GM23248 (cell line): ENCODE results near the gene PROC. TPM values are rescaled to one million over a fixed set of nuclear protein-coding genes. Genes with fewer than 3 reads are reported as not detected.

ENCODE experiments used
- DNase-seq: peaks from one replicate; pipeline ENCODE4 v3.0.0-alpha.2; 2015
- H2AFZ ChIP-seq: fragments of 200-600 bp; sonication (generic); 2 replicates; pipeline ENCODE4 v1.6.1; 2016; ENCODE audit warnings: antibody characterized with exemption
- H3F3A ChIP-seq: fragments of 200-600 bp; sonication (generic); 2 replicates; pipeline ENCODE4 v1.6.1; 2016; ENCODE audit warnings: mild to moderate bottlenecking, antibody characterized with exemption, mixed run types; ENCODE audit not compliant: insufficient read depth
- H3K27ac ChIP-seq: fragments of 200-600 bp; sonication (generic); 2 replicates; pipeline ENCODE4 v1.5.1; 2016; ENCODE audit warnings: mild to moderate bottlenecking
- H3K27me3 ChIP-seq: fragments of 200-600 bp; sonication (generic); replicated peaks from 2 replicates; pipeline ENCODE4 v1.6.1; 2016; ENCODE audit warnings: mild to moderate bottlenecking; ENCODE audit not compliant: insufficient read depth
- H3K36me3 ChIP-seq: fragments of 200-600 bp; sonication (generic); 2 replicates; pipeline ENCODE4 v1.6.1; 2016; ENCODE audit warnings: low read depth, mild to moderate bottlenecking
- H3K4me1 ChIP-seq: fragments of 200-600 bp; sonication (generic); 2 replicates; pipeline ENCODE4 v1.6.1; 2016; ENCODE audit warnings: mild to moderate bottlenecking; ENCODE audit not compliant: insufficient read depth
- H3K4me2 ChIP-seq: fragments of 200-600 bp; sonication (generic); one replicate; pipeline ENCODE4 v1.6.1; 2016; ENCODE audit warnings: mild to moderate bottlenecking; ENCODE audit not compliant: unreplicated experiment
- H3K4me3 ChIP-seq: fragments of 200-600 bp; sonication (generic); 2 replicates; pipeline ENCODE4 v1.5.1; 2016; ENCODE audit warnings: mild to moderate bottlenecking
- H3K79me2 ChIP-seq: fragments of 200-600 bp; sonication (generic); 2 replicates; pipeline ENCODE4 v1.6.1; 2016; ENCODE audit warnings: mild to moderate bottlenecking; ENCODE audit not compliant: insufficient read depth
- H3K9ac ChIP-seq: fragments of 200-600 bp; sonication (generic); 2 replicates; pipeline ENCODE4 v1.6.1; 2016; ENCODE audit warnings: mild to moderate bottlenecking
- H3K9me2 ChIP-seq: fragments of 200-600 bp; sonication (generic); 2 replicates; pipeline ENCODE4 v1.6.1; 2016; ENCODE audit warnings: mixed run types, mild to moderate bottlenecking, moderate library complexity; ENCODE audit not compliant: insufficient read depth
- H3K9me3 ChIP-seq: fragments of 200-600 bp; sonication (generic); one replicate; pipeline ENCODE4 v1.6.1; 2017; ENCODE audit warnings: low read depth
- H4K20me1 ChIP-seq: fragments of 200-600 bp; sonication (generic); 2 replicates; pipeline ENCODE4 v1.6.0; 2016; ENCODE audit not compliant: insufficient read depth
- EZH2 ChIP-seq: fragments of 200-600 bp; sonication (generic); IDR thresholded peaks from 2 replicates; pipeline ENCODE4 v1.6.1; 2018; ENCODE audit warnings: antibody characterized with exemption, mild to moderate bottlenecking; ENCODE audit not compliant: insufficient read depth, poor library complexity, severe bottlenecking
- EZH2phosphoT487 ChIP-seq: fragments of 200-600 bp; sonication (generic); IDR thresholded peaks from 2 replicates; pipeline ENCODE4 v1.6.1; 2018; ENCODE audit warnings: antibody characterized with exemption, moderate library complexity, mild to moderate bottlenecking, low read depth; ENCODE audit not compliant: insufficient read depth
- WGBS, 2 experiments: methylation state at CpG; one replicate each; pipeline ENCODE4 v1.1.6; 2015 to 2017; ENCODE audit warnings: low lambda C conversion rate in 2 of 2, low coverage in 1 of 2; ENCODE audit errors: missing lambda C conversion rate in 2 of 2; 5-methylcytosine and 5-hydroxymethylcytosine counted together
- in situ Hi-C: fragments of 300-500 bp; cut with MboI; formaldehyde crosslinking; loops from 2 replicates; pipeline ENCODE4 v1.15.0; 2020
- polyA plus RNA-seq: library from polyadenylated mRNA; unstranded; fragments of >200 nt; fragmentation: Nextera tagmentation; extraction: Ambion mirVana; gene quantifications from 2 replicates; pipeline ENCODE4 v1.2.1, GENCODE V29; 2016
- total RNA-seq: library from RNA; depleted of rRNA; stranded (reverse); fragments of >200 nt; shearing (Covaris generic); gene quantifications from 2 replicates; pipeline ENCODE4 v1.2.3, GENCODE V29; 2014

PROC gene
- total and polyA plus RNA-seq, 2 experiments from 2014 or later: not detected

DNA sequence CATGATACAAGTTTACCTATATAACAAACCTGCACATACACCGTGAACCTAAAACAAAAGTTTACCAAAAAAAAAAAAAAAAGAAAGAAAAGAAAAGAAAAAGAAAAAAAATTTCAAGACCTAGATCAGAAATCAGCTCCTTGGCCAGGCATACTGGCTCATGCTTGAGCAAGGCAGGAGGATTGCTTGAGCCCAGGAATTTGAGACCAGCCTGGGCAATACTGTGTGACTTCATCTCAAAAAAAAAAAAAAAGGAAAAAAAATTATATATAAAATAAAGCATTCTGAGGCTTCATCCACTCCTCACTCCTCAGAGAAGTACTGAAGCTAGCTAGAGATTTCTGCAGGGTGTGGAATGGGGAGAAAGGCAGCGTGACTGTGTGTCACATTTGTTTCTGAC is 11.8 kb upstream of the PROC start:
- no peaks in the 10 kb centered on the region for H3K79me2 ChIP-seq
- no peaks in the 10 kb centered on the region for H3K36me3 ChIP-seq
- WGBS, 2 experiments: 92 to 96% methylated on average over 2 of the region's 2 CpGs
- peaks cover 28% of the 10 kb centered on the region for H3F3A ChIP-seq
- DNase-seq: peak; percentile 75
- no peak for TF ChIP-seq EZH2phosphoT487
- no peak for TF ChIP-seq EZH2
- no peaks in the 10 kb centered on the region for H3K9me2 ChIP-seq
- in situ Hi-C loops: no loop called here
- no peaks in the 10 kb centered on the region for H4K20me1 ChIP-seq
- H3K9ac ChIP-seq: peak overlapping the region; percentile 6; the same call in 1 of the 2 replicates
- no peak overlapping the region for H3K4me2 ChIP-seq
- peaks cover 43% of the 10 kb centered on the region for H3K4me1 ChIP-seq
- no peak overlapping the region for H3K4me3 ChIP-seq
- H3K27ac ChIP-seq: peak overlapping the region; percentile 54
- H2AFZ ChIP-seq: no peak overlapping the region
- H3K27me3 ChIP-seq: no peaks in the 10 kb centered on the region
- H3K9me3 ChIP-seq: no peaks in the 10 kb centered on the region

DNA sequence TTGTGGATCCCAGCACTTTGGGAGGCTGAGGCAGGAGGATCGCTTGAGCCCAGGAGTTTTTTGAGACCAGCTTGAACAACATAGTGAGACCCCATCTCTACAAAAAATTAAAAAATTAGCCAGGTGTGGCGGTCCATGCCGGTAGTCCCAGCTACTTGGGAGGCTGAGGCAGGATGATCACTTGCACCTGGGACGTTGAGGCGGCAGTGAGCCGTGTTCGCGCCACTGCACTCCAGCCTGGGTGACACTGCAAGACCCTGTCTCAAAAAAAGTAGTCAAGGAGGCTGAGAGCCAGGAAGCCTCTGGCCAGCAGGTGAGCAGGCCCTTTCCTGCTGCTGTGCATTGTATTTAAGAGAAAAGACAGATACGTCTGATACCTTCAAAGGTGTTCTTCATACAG is 11.1 kb upstream of the PROC start:
- TF ChIP-seq EZH2 (no peak), EZH2phosphoT487 (no peak)
- Histone ChIP-seq H3K27me3 (no peaks in the 10 kb centered on the region), H3K36me3 (no peaks in the 10 kb centered on the region), H3K4me3 (no peak overlapping the region), H3K79me2 (no peaks in the 10 kb centered on the region), H4K20me1 (no peaks in the 10 kb centered on the region), H3K4me2 (no peak overlapping the region), H3K9ac (peak overlapping the region; percentile 31; the same call in 1 of the 2 replicates), H3K9me3 (no peaks in the 10 kb centered on the region), H3K9me2 (no peaks in the 10 kb centered on the region), H3K27ac (peak overlapping the region; percentile 54), H3K4me1 (peaks cover 43% of the 10 kb centered on the region), H2AFZ (no peak overlapping the region), H3F3A (peaks cover 34% of the 10 kb centered on the region)
- 96% methylated on average over 9 of the region's 9 CpGs for WGBS, 2 experiments
- in situ Hi-C loops: no loop called here
- DNase-seq: no peak

DNA sequence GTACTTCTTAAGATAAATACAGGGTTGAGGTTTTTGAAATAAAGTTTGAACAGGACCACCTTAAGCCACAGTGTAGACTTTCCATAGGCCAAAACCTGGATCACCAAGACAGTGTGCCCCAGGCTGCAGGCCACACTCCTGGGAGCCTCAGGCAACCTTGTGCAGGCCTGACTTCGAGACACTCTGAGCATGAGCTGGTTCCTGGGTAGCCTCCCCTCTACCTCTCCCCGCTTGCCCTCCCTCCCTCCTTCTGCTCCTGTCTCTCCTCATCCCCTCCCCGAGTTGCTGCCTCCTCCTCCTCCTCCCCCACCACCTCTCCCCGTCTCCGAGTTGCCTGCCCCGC is 10.6 kb upstream of the PROC start:
- peak overlapping the region; percentile 54 for H3K27ac ChIP-seq
- WGBS, 2 experiments: 4% methylated on average over 6 of the region's 6 CpGs; no CpG with 5 or more reads in 1 of the 2 experiments
- H2AFZ ChIP-seq: no peak overlapping the region
- H3K4me1 ChIP-seq: peaks cover 41% of the 10 kb centered on the region
- no peaks in the 10 kb centered on the region for H3K79me2 ChIP-seq
- no peak for TF ChIP-seq EZH2phosphoT487
- TF ChIP-seq EZH2: no peak
- no peaks in the 10 kb centered on the region for H3K36me3 ChIP-seq
- H3K9ac ChIP-seq: peak overlapping the region; percentile 31
- no peaks in the 10 kb centered on the region for H4K20me1 ChIP-seq
- H3K4me3 ChIP-seq: no peak overlapping the region
- H3K9me3 ChIP-seq: no peaks in the 10 kb centered on the region
- H3K9me2 ChIP-seq: no peaks in the 10 kb centered on the region
- peaks cover 36% of the 10 kb centered on the region for H3F3A ChIP-seq
- no peak for DNase-seq
- in situ Hi-C loops: no loop called here
- no peak overlapping the region for H3K4me2 ChIP-seq
- no peaks in the 10 kb centered on the region for H3K27me3 ChIP-seq

DNA sequence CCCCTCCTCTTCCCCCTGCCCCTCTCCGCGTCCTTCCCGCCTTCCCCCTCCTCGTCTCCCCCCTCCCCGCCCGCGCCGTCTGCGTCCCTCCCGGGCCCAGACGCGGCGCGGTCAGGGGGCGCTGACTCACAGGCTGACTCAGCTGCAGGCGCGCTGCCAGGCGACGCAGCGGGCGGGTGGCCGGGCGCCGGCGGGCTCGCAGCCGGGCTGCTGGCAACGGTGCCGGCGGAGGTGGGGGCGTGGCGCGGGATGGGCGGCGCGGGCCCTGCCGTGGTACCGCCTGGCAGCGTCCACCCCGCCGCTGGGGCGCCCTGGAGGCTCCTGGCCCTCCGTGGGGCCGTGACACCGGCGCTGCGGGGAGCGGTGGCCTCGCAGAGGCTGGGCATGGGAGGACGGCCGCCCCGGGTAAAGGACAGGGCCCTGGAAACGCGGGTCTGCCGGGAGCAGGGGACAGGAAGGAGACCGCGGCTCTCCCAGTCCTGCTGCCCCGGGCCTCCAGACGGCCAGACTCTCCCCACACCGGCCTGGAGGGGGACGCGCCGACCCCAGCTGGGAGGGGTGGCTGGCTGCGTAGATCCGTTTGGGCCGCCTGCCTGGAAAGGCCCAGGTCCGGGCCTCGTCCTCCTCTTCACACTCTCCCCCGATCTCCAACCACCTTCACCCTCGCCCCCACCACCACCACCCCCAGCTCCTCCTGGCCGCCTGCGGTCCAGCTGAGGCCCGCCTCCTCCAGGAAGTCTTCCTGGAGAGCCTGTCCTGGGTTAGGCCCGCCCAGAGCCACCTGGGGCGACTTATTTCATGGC is 10.0 kb upstream of the PROC start:
- DNase-seq: peak; percentile 96
- H3K4me2 ChIP-seq: peak overlapping the region; percentile 76
- H3F3A ChIP-seq: peaks cover 40% of the 10 kb centered on the region
- H3K9me3 ChIP-seq: no peaks in the 10 kb centered on the region
- H3K4me3 ChIP-seq: peak overlapping the region; percentile 65
- peaks cover 42% of the 10 kb centered on the region for H3K4me1 ChIP-seq
- peak overlapping the region; percentile 64 for H2AFZ ChIP-seq
- TF ChIP-seq EZH2phosphoT487: no peak
- TF ChIP-seq EZH2: no peak
- H3K36me3 ChIP-seq: no peaks in the 10 kb centered on the region
- H3K27me3 ChIP-seq: no peaks in the 10 kb centered on the region
- H3K79me2 ChIP-seq: no peaks in the 10 kb centered on the region
- WGBS, 2 experiments: 11 to 14% methylated on average over 31 to 50 of the region's 75 CpGs
- H3K27ac ChIP-seq: peak overlapping the region; percentile 72
- H3K9me2 ChIP-seq: no peaks in the 10 kb centered on the region
- peak overlapping the region; percentile 81 for H3K9ac ChIP-seq
- no peaks in the 10 kb centered on the region for H4K20me1 ChIP-seq
- in situ Hi-C loops: no loop called here
